Ascending aorta (tissue), 2 donors: ENCODE measurements around the gene PGF. TPM values are rescaled to one million over a fixed set of nuclear protein-coding genes. Genes with fewer than 3 reads are reported as not detected.
A peak's percentile ranks its signal among the peaks of the same experiment; 100 is the strongest.

Source experiments
- DNase-seq, 2 donors: peaks; one replicate each; pipeline ENCODE4 v3.0.0-alpha.2; 2019; ENCODE audit warnings: low spot score in 2 of 2
- H3K27ac ChIP-seq, 2 donors: fragments of 200-600 bp; sonication (generic); one replicate each; pipeline ENCODE4 v1.5.1; 2016 to 2017; ENCODE audit warnings: mild to moderate bottlenecking in 1 of 2
- H3K27me3 ChIP-seq: fragments of 200-600 bp; sonication (generic); one replicate; pipeline ENCODE4 v1.5.1; 2017
- H3K36me3 ChIP-seq, 2 donors: fragments of 200-600 bp; sonication (generic); one replicate each; pipeline ENCODE4 v1.5.1; 2016
- H3K4me1 ChIP-seq, 2 donors: fragments of 200-600 bp; sonication (generic); one replicate each; pipeline ENCODE4 v1.5.1; 2016 to 2017; ENCODE audit warnings: mild to moderate bottlenecking in 1 of 2
- H3K4me3 ChIP-seq, 2 donors: fragments of 200-600 bp; sonication (generic); one replicate each; pipeline ENCODE4 v1.5.1; 2016 to 2017; ENCODE audit warnings: mild to moderate bottlenecking in 1 of 2
- H3K9me3 ChIP-seq, 2 donors: fragments of 200-600 bp; sonication (generic); one replicate each; pipeline ENCODE4 v1.5.1; 2016
- CTCF ChIP-seq, 3 experiments: fragments of 200-600 bp in 2 of 3; fragments of 450-650 bp in 1 of 3; sonication (generic) in 2 of 3; IDR thresholded peaks; one replicate each; pipeline ENCODE4 v1.5.1; 2016 to 2019; ENCODE audit warnings: antibody characterized with exemption in 3 of 3, mild to moderate bottlenecking in 1 of 3, moderate library complexity in 1 of 3
- intact Hi-C: fragments of 100-400 bp; cut with DNase I; formaldehyde crosslinking; loops from one replicate; pipeline ENCODE4 v1.15.1; 2023
- total RNA-seq: library from RNA; depleted of rRNA; stranded (reverse); fragments of >200 nt; gene quantifications from one replicate; pipeline ENCODE4 v1.1.0, GENCODE V29; 2016

Gene PGF
- total RNA-seq, 1 donor from 2014 or later: 41.1 TPM

GRCh38 chr14:74921053-74921620, 34.3 kb downstream of the PGF start:
- no peak overlapping the region for H3K27ac ChIP-seq
- H3K9me3 ChIP-seq: no peaks in the 10 kb centered on the region
- DNase-seq: no peak
- intact Hi-C loops: no loop called here
- no peak overlapping the region for H3K4me3 ChIP-seq
- peaks cover 2 to 22% of the 10 kb centered on the region in 2 donors for H3K4me1 ChIP-seq
- H3K36me3 ChIP-seq: no peaks in the 10 kb centered on the region
- H3K27me3 ChIP-seq: no peaks in the 10 kb centered on the region
- no peak for TF ChIP-seq CTCF (IDR thresholded peaks at IDR 0.05)

- H3K4me3 ChIP-seq: no peak overlapping the region
- intact Hi-C loops: no loop called here
- H3K36me3 ChIP-seq: no peaks in the 10 kb centered on the region
- no peak overlapping the region for H3K27ac ChIP-seq
- TF ChIP-seq CTCF (IDR thresholded peaks at IDR 0.05): no peak
- no peak for DNase-seq
- no peaks in the 10 kb centered on the region for H3K9me3 ChIP-seq
- H3K27me3 ChIP-seq: no peaks in the 10 kb centered on the region
- peaks cover 2 to 22% of the 10 kb centered on the region in 2 donors for H3K4me1 ChIP-seq
Observed at GRCh38 chr14:74920281-74920680, 35.1 kb downstream of the PGF start.

- H3K9me3 ChIP-seq: no peaks in the 10 kb centered on the region
- intact Hi-C loops: loop anchor here (10.0 kb wide), 1 partner anchor 385 kb away; no protein-coding TSS in a partner anchor
- no peak for TF ChIP-seq CTCF (IDR thresholded peaks at IDR 0.05)
- H3K4me3 ChIP-seq: no peak overlapping the region
- H3K4me1 ChIP-seq: peaks cover 2 to 22% of the 10 kb centered on the region in 2 donors
- no peak for DNase-seq
- H3K27ac ChIP-seq: no peak overlapping the region
- H3K27me3 ChIP-seq: no peaks in the 10 kb centered on the region
- no peaks in the 10 kb centered on the region for H3K36me3 ChIP-seq
Observed at GRCh38 chr14:74919421-74920165, 35.8 kb downstream of the PGF start.

- Histone ChIP-seq H3K4me1 (peaks cover 2 to 18% of the 10 kb centered on the region in 2 donors), H3K4me3 (no peak overlapping the region), H3K9me3 (no peaks in the 10 kb centered on the region), H3K36me3 (no peaks in the 10 kb centered on the region), H3K27ac (peak overlapping the region; percentile 63 to 64), H3K27me3 (no peaks in the 10 kb centered on the region)
- DNase-seq: no peak
- intact Hi-C loops: loop anchor here (10.0 kb wide), 1 partner anchor 386 kb away; no protein-coding TSS in a partner anchor
- no peak for TF ChIP-seq CTCF (IDR thresholded peaks at IDR 0.05)
Observed at GRCh38 chr14:74918380-74918779, 37.0 kb downstream of the PGF start.

GRCh38 chr14:74917646-74918081, 37.7 kb downstream of the PGF start:
- TF ChIP-seq CTCF (IDR thresholded peaks at IDR 0.05): no peak
- peak in 1 of 2 donors; percentile 76 for DNase-seq
- Histone ChIP-seq H3K4me1 (peaks cover 2 to 17% of the 10 kb centered on the region in 2 donors), H3K4me3 (no peak overlapping the region), H3K27ac (peak overlapping the region; percentile 63 to 64), H3K36me3 (no peaks in the 10 kb centered on the region), H3K27me3 (no peaks in the 10 kb centered on the region), H3K9me3 (no peaks in the 10 kb centered on the region)
- intact Hi-C loops: loop anchor here (10.0 kb wide), 1 partner anchor 387 kb away; no protein-coding TSS in a partner anchor
